ENCODE measurements around the gene NECAB2.

Gene NECAB2

GRCh38 chr16:84029297-84030047 lies 61.4 kb downstream of the NECAB2 start:
- no peak for DNase-seq

- no peak for DNase-seq
Measured at GRCh38 chr16:84031556-84031955, 63.5 kb downstream of the NECAB2 start.

GRCh38 chr16:84032458-84033178 lies 64.6 kb downstream of the NECAB2 start:
- no peak for DNase-seq

- DNase-seq: no peak
Measured at GRCh38 chr16:84033251-84034195, 65.5 kb downstream of the NECAB2 start.

GRCh38 chr16:84034516-84034915 lies 66.5 kb downstream of the NECAB2 start:
- DNase-seq: no peak

- no peak for DNase-seq
Measured at GRCh38 chr16:84036131-84036530, 68.1 kb downstream of the NECAB2 start.

GRCh38 chr16:84036982-84037425 lies 69.0 kb downstream of the NECAB2 start:
- no peak for DNase-seq

- DNase-seq: no peak
Measured at GRCh38 chr16:84038469-84038868, 70.4 kb downstream of the NECAB2 start.

- no peak for DNase-seq
Measured at GRCh38 chr16:84039696-84040095, 71.7 kb downstream of the NECAB2 start.

- no peak for DNase-seq
Measured at GRCh38 chr16:84040226-84040822, 72.3 kb downstream of the NECAB2 start.

GRCh38 chr16:84040823-84041820 lies 73.1 kb downstream of the NECAB2 start:
- DNase-seq: no peak

- no peak for DNase-seq
Measured at GRCh38 chr16:84041881-84042280, 73.8 kb downstream of the NECAB2 start.

GRCh38 chr16:84042308-84042878 lies 74.3 kb downstream of the NECAB2 start, which contains the start of gene SLC38A8:
Gene SLC38A8, minus strand, starts transcription at chr16:84042795. Its CDS starts 638 bp downstream, at chr16:84042157.
- no peak for DNase-seq

- peak; percentile 92 for DNase-seq
Measured at GRCh38 chr16:84042879-84043485, 74.9 kb downstream of the NECAB2 start.

- peak; percentile 77 for DNase-seq
Measured at GRCh38 chr16:84043486-84044117, 75.6 kb downstream of the NECAB2 start.

GRCh38 chr16:84044118-84044488 lies 76.1 kb downstream of the NECAB2 start:
- DNase-seq: peak; percentile 60

- no peak for DNase-seq
Measured at GRCh38 chr16:84045001-84045817, 77.2 kb downstream of the NECAB2 start.

GRCh38 chr16:84045818-84046470 lies 77.9 kb downstream of the NECAB2 start:
- DNase-seq: no peak

- DNase-seq: no peak
Measured at GRCh38 chr16:84047206-84047605, 79.2 kb downstream of the NECAB2 start.

Data from DMS53 (cell line).